Activated CD4-positive, CD25-positive, alpha-beta regulatory T cell (primary cell): ENCODE results near the gene ALDH2.
"Not testable (repeated sequence)": the region's sequence is repeated elsewhere in the genome, so short reads cannot be mapped to it uniquely, and the experiment has no call there.

Experiments used
- DNase-seq, 4 experiments: peaks; one replicate each; lab custom pipeline; 2025; lab: John Stamatoyannopoulos, UW

The ALDH2 gene

GRCh38 chr12:111766608-111767361 is at the start of gene ALDH2:
Gene ALDH2, plus strand, starts transcription at chr12:111766933. Its CDS starts 50 bp downstream, at chr12:111766983.
- no peak for DNase-seq

DNA sequence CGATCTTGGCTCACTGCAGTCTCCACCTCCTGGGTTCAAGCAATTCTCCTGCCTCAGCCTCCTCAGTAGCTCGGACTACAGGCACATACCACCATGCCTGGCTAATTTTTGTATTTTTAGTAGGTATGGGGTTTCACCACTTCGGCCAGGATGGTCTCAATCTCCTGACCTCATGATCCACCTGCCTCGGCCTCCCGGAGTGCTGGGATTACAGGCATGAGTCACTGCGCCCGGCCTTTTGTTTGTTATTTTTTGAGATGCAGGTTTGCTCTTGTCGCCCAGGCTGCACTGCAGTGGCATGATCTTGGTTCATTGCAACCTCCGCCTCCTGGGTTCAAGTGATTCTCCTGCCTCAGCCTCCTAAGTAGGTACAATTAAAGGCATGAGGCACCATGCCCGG is 47.4 kb upstream of the ALDH2 start:
- not testable (repeated sequence) for DNase-seq

- DNase-seq = no peak
These were observed 46.3 kb upstream of the ALDH2 start for GRCh38 chr12:111720457-111720856.

DNA sequence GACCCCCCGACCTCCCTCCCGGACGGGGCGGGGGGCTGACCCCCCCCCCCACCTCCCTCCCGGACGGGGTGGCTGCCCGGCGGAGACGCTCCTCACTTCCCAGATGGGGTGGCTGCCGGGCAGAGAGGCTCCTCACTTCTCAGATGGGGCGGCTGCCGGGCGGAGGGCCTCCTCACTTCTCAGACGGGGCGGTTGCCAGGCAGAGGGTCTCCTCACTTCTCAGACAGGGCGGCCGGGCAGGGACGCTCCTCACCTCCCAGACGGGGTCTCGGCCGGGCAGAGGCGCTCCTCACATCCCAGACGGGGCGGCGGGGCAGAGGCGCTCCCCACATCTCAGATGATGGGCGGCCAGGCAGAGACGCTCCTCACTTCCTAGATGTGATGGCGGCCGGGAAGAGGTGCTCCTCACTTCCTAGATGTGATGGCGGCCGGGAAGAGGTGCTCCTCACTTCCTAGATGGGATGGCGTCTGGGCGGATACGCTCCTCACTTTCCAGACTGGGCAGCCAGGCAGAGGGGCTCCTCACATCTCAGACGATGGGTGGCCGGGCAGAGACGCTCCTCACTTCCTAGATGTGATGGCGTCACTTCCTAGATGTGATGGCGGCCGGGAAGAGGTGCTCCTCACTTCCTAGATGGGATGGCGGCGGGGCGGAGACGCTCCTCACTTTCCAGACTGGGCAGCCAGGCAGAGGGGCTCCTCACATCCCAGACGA is 42.9 kb upstream of the ALDH2 start:
- not testable (repeated sequence) for DNase-seq

DNA sequence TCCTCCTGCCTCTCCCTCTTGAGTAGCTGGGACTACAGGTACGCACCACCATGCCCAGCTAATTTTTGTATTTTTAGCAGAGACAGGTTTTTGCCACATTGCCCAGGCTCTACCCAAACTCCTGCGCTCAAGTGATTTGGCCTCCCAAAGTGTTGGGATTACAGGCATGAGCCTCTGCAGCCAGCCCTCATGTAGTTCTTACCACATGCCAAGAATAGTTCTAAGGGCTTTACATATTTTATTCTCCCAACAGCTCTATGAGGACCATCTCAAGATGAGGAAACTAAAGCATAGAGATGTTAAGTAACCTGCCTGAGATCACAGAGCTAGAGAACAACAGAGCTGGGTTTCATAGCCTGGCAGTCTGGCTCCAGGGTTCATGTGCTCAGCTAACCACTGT is 37.9 kb upstream of the ALDH2 start:
- no peak for DNase-seq

GRCh38 chr12:111730420-111730819 is 36.3 kb upstream of the ALDH2 start:
- no peak for DNase-seq

DNA sequence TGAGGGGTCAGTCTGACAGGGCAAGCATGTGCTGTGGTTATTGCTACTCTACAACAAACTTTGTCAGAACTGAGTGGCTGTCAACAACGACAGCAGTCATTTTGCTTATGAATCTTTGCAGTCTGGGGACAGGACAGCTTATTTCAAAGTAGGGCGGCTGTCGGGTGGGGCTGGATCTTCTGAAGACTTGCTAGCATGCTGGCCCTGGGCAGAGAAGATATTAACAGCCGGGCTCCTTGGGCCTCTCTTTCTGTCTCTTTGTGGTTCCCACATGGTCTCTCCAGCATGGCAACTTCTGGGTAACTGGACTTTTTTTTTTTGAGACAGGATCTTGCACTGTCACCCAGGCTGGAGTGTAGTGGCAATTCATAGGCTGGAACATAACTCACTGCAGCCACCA is 33.9 kb upstream of the ALDH2 start:
- no peak for DNase-seq

- DNase-seq = no peak
These were observed 33.3 kb upstream of the ALDH2 start for GRCh38 chr12:111733340-111733915.

GRCh38 chr12:111739524-111739923 is 27.2 kb upstream of the ALDH2 start:
- DNase-seq = not testable (repeated sequence)

DNA sequence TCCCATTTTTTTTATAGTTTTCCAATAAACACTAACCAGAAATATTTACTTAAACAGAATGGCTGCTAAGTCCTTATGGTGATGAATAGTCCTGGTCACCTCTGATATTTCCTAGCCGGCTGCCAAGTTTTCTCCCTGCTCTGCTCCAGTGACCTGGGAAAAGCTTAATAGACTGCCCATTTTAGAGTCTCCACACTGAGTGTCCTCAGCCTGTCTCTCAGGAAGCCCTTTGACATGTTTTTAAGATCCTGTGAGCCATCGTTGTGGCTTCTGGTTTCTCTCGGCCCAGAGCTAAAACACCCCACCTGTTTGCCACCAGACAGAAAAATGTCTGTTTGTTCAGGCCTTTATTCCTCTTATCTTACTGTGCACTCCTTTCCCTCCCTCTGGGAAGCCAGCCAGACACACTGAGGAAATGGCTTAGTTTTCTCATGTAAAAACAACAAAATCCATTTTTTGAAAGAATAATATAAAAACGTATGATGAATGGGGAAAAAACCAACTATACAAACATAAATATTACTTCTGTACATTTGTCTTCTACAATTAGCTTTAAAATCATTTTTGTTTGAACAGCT is 25.4 kb upstream of the ALDH2 start:
- DNase-seq = no peak

DNA sequence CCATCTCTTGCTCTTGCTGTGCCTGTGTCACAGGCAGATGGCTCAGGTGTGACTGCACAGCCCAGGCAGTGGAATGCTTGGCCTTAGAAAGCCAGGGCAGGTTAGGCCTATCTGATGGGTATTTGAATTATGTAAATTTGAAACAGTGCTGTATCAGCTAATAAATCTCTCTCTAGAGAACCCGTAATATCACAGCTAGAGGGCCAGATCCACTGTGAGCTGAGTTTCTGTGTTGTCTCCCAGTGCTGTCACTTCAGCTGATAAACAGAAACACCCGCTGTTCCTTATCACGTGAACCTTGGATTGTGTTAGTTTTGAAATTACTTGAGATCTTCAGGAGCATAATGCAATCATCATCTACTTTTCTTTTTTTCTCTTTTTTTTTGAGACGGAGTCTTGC is 21.5 kb upstream of the ALDH2 start:
- no peak for DNase-seq

DNA sequence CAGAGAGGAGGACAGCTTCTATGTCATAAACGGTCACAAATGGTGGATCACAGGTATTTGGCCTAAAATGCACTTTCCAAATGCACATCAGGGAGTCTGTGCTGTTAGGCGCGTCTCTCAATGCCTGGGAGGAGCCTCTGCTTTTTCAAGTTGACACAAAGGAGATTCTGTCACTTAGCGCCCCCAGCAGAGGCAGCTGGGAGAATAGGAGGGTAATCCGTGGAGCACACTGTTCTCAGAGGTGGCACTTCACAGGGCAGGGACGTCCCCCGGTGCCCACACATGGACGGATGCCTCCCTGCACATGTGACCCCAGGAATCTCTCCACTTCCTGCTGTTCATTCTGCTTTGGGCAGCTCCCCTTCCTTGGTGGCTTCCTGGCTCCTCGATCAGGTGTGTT is 19.4 kb upstream of the ALDH2 start:
- DNase-seq = no peak

DNA sequence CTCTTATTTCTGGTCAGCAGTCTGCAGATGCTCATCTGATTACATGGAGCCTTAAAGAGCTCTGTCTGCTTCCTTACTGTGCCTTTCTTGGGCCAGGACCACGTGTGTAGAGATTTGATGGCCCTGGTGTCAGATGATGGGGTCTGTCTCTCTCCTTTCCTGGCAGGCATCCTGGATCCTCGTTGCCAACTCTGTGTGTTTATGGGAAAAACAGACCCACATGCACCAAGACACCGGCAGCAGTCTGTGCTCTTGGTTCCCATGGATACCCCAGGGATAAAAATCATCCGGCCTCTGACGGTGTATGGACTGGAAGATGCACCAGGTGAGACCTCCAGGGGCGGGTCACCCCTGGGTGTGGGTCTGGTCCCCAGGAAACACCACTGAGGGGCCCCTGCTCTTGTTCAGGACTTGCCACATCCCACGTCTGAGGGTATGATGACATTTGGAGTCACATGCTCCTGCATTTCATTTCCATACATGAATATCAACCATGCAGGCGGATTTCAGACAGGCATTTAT is 18.5 kb upstream of the ALDH2 start:
- DNase-seq = no peak

GRCh38 chr12:111748867-111749266 is 17.9 kb upstream of the ALDH2 start:
- no peak for DNase-seq

DNA sequence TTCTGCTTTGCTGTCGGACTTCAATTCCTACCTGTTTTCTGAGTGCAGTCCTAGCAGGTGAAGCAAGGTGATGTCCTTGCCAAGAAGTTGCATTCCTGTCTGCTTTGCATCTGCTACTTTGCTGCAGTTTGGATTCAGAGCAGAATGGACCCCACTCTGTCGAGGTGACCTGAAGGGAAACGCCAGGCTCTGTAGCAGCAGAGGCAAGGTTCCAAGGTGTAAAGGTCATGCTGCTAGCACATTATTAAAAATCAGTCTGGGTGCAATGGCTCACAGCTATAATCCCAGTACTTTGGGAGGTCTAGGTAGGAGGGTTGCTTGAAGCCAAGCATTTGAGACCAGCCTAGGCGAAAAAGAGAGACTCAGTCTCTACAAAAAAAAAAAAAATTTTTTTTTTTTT is 17.3 kb upstream of the ALDH2 start:
- no peak for DNase-seq

GRCh38 chr12:111753144-111753881 is 13.4 kb upstream of the ALDH2 start:
- no peak for DNase-seq

- DNase-seq = no peak
These were observed 12.1 kb upstream of the ALDH2 start for GRCh38 chr12:111754671-111755070.

DNA sequence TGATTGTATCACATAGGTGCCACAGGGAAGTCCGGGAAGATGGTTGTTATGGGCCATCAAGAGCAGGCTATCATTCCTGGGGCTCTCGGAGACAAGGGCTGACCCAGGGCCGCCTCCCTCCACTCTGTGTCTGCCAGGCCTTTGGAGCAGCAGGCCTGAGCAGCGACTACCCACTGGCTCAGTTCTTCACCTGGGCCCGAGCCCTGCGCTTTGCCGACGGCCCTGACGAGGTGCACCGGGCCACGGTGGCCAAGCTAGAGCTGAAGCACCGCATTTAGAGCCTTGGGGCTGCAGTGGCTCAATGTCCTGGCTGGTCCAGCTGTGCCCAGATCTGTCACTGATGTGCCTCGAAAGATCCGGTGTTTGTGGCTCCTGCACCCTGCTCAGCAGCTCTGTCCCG is 10.5 kb upstream of the ALDH2 start:
- DNase-seq = no peak

DNA sequence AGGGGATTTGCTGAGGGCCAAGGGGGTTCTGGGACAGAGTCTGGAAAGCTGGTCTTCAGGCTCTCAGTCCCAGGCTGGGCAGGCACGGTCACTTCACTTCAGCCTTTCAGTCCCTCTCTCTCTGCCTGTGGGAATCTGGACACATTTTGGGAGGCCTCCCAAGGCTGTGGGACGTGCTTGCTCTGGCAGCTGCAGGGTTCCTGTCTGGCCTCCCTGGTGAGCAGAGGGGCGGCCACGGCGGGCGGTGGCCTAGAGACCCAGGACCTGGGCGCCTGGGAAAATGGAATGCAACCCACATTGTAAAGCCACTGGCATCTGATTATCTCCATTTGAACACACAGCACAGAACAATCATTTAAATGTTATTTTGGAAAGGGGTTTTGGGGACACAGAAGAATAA is 10.1 kb upstream of the ALDH2 start:
- no peak for DNase-seq

GRCh38 chr12:111757361-111758119 is 9.2 kb upstream of the ALDH2 start:
- no peak for DNase-seq

GRCh38 chr12:111758120-111758561 is 8.6 kb upstream of the ALDH2 start:
- no peak for DNase-seq
